Suprapubic skin (tissue), 4 donors: ENCODE results near the gene PTP4A2. TPM values are rescaled to one million over a fixed set of nuclear protein-coding genes. Genes with fewer than 3 reads are reported as not detected.

Experiments
- DNase-seq, 2 donors: peaks; one replicate each; pipeline ENCODE4 v3.0.0-alpha.2; 2019; ENCODE audit warnings: low spot score in 2 of 2
- H3K27ac ChIP-seq: fragments of 200-600 bp; sonication (generic); one replicate; pipeline ENCODE4 v1.5.1; 2019
- H3K27me3 ChIP-seq: fragments of 200-600 bp; sonication (generic); one replicate; pipeline ENCODE4 v1.5.1; 2019
- H3K36me3 ChIP-seq: fragments of 200-600 bp; sonication (generic); one replicate; pipeline ENCODE4 v1.5.1; 2019
- H3K4me1 ChIP-seq: fragments of 200-600 bp; sonication (generic); one replicate; pipeline ENCODE4 v1.5.1; 2019
- H3K4me3 ChIP-seq: fragments of 200-600 bp; sonication (generic); one replicate; pipeline ENCODE4 v1.5.1; 2019; ENCODE audit warnings: mild to moderate bottlenecking
- H3K9me3 ChIP-seq: fragments of 200-600 bp; sonication (generic); one replicate; pipeline ENCODE4 v1.5.1; 2019
- CTCF ChIP-seq, 2 donors: fragments of 200-600 bp in 1 of 2; fragments of 450-650 bp in 1 of 2; sonication (generic) in 1 of 2; IDR thresholded peaks; one replicate each; pipeline ENCODE4 v1.5.1; 2016 to 2019; ENCODE audit warnings: antibody characterized with exemption in 2 of 2, mild to moderate bottlenecking in 1 of 2, moderate library complexity in 1 of 2
- EP300 ChIP-seq: sonication (generic); formaldehyde crosslinking; IDR thresholded peaks from one replicate; pipeline ENCODE4 v1.6.1; 2017; ENCODE audit warnings: antibody characterized with exemption
- POLR2A ChIP-seq, 2 donors: fragments of 450-650 bp; IDR thresholded peaks; one replicate each; pipeline ENCODE4 v1.6.1; 2017; ENCODE audit warnings: antibody characterized with exemption in 2 of 2, mild to moderate bottlenecking in 2 of 2, moderate library complexity in 2 of 2
- POLR2AphosphoS5 ChIP-seq, 3 donors: sonication (generic); formaldehyde crosslinking; IDR thresholded peaks; one replicate each; pipeline ENCODE4 v1.6.1; 2017; ENCODE audit warnings: antibody characterized with exemption in 3 of 3
- whole genome bisulfite sequencing: methylation state at CpG from one replicate; pipeline ENCODE4 v1.1.5; 2018; 5-methylcytosine and 5-hydroxymethylcytosine counted together
- total RNA-seq, 4 donors: library from RNA; depleted of rRNA; stranded (reverse); fragments of >200 nt; gene quantifications; one replicate each; pipeline ENCODE4 v1.1.0, GENCODE V29; 2016

PTP4A2 gene
- total RNA-seq, 4 donors from 2014 or later = 97.2 to 147 (median 121) TPM

GRCh38 chr1:31886866-31887265, 51.3 kb downstream of the PTP4A2 start:
- Histone ChIP-seq H3K4me1 (no peaks in the 10 kb centered on the region), H3K27ac (no peak overlapping the region), H3K9me3 (no peaks in the 10 kb centered on the region), H3K4me3 (no peak overlapping the region), H3K27me3 (no peaks in the 10 kb centered on the region), H3K36me3 (no peaks in the 10 kb centered on the region)
- no peak for TF ChIP-seq CTCF (IDR thresholded peaks at IDR 0.05)
- TF ChIP-seq EP300 = no peak
- TF ChIP-seq POLR2A (IDR thresholded peaks at IDR 0.05) = no peak
- no peak for TF ChIP-seq POLR2AphosphoS5 (IDR thresholded peaks at IDR 0.05)
- no peak for DNase-seq
- 61% methylated on average over 3 of the region's 3 CpGs for WGBS

- TF ChIP-seq EP300 (no peak), POLR2A (IDR thresholded peaks at IDR 0.05) (no peak), POLR2AphosphoS5 (IDR thresholded peaks at IDR 0.05) (no peak), CTCF (IDR thresholded peaks at IDR 0.05) (no peak)
- WGBS = 93% methylated on average over 2 of the region's 2 CpGs
- no peak for DNase-seq
- H3K4me3 ChIP-seq = no peak overlapping the region
- no peaks in the 10 kb centered on the region for H3K4me1 ChIP-seq
- H3K36me3 ChIP-seq = no peaks in the 10 kb centered on the region
- no peaks in the 10 kb centered on the region for H3K27me3 ChIP-seq
- H3K9me3 ChIP-seq = no peaks in the 10 kb centered on the region
- H3K27ac ChIP-seq = no peak overlapping the region
Observed at GRCh38 chr1:31885851-31886250, 52.3 kb downstream of the PTP4A2 start.

- 94% methylated on average over 3 of the region's 3 CpGs for WGBS
- Histone ChIP-seq H3K27me3 (no peaks in the 10 kb centered on the region), H3K4me3 (no peak overlapping the region), H3K9me3 (no peaks in the 10 kb centered on the region), H3K36me3 (no peaks in the 10 kb centered on the region), H3K27ac (no peak overlapping the region), H3K4me1 (no peaks in the 10 kb centered on the region)
- no peak for TF ChIP-seq EP300
- TF ChIP-seq POLR2AphosphoS5 (IDR thresholded peaks at IDR 0.05) = no peak
- TF ChIP-seq CTCF (IDR thresholded peaks at IDR 0.05) = no peak
- no peak for TF ChIP-seq POLR2A (IDR thresholded peaks at IDR 0.05)
- DNase-seq = no peak
Observed at GRCh38 chr1:31883357-31883942, 54.7 kb downstream of the PTP4A2 start.

- DNase-seq = no peak
- WGBS = 84% methylated on average over 5 of the region's 5 CpGs
- Histone ChIP-seq H3K27ac (no peak overlapping the region), H3K36me3 (no peaks in the 10 kb centered on the region), H3K4me3 (no peak overlapping the region), H3K27me3 (no peaks in the 10 kb centered on the region), H3K9me3 (no peaks in the 10 kb centered on the region), H3K4me1 (no peaks in the 10 kb centered on the region)
- TF ChIP-seq POLR2AphosphoS5 (IDR thresholded peaks at IDR 0.05) = no peak
- TF ChIP-seq CTCF (IDR thresholded peaks at IDR 0.05) = no peak
- TF ChIP-seq POLR2A (IDR thresholded peaks at IDR 0.05) = no peak
- no peak for TF ChIP-seq EP300
Observed at GRCh38 chr1:31881688-31882000, 56.5 kb downstream of the PTP4A2 start.

- WGBS = 62% methylated on average over 8 of the region's 8 CpGs
- no peak for TF ChIP-seq CTCF (IDR thresholded peaks at IDR 0.05)
- TF ChIP-seq POLR2AphosphoS5 (IDR thresholded peaks at IDR 0.05) = no peak
- no peak for TF ChIP-seq POLR2A (IDR thresholded peaks at IDR 0.05)
- no peak for TF ChIP-seq EP300
- H3K27ac ChIP-seq = no peak overlapping the region
Observed at GRCh38 chr1:31880957-31881687, 57.0 kb downstream of the PTP4A2 start.

More at GRCh38 chr1:31880957-31881687, 57.0 kb downstream of the PTP4A2 start:
- H3K4me3 ChIP-seq = no peak overlapping the region
- no peaks in the 10 kb centered on the region for H3K36me3 ChIP-seq
- H3K4me1 ChIP-seq = no peaks in the 10 kb centered on the region
- no peaks in the 10 kb centered on the region for H3K27me3 ChIP-seq
- no peaks in the 10 kb centered on the region for H3K9me3 ChIP-seq
- DNase-seq = no peak
